Measurements from ENCODE around the gene FIBIN.

DNA sequence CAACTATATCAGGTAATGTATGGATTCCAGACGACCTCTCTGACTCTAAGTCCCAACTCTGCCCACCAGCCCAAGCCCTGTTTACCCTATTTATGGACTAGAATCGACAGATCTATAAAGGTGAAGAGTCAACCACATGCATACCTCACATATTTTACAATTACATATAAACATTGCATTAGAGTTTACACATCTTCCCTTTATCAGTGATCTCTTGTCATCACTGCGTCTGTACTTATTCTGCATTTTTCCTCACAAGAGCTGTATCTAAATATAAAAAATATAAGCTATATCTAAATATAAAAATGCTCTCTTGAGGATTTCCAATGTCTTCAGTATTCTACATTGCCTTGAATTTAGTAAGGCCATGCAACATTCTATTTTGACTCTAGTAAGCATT is 8.5 kb downstream of the FIBIN start:
- TF ChIP-seq CTCF (IDR thresholded peaks at IDR 0.05): no peak
- no peak for TF ChIP-seq POLR2A (IDR thresholded peaks at IDR 0.05)
